HEK293 (cell line): ENCODE results near the gene MYT1.

Experiments used
- CTCF ChIA-PET: fragments of 350-600 bp; formaldehyde crosslinking; extraction: SDS; loops from one replicate; lab custom pipeline; 2021; ENCODE audit warnings: antibody characterized with exemption; lab: Yijun Ruan, JAX
- POLR2A ChIA-PET: fragments of 300-600 bp; formaldehyde crosslinking; extraction: SDS; loops from one replicate; lab custom pipeline; 2020; ENCODE audit warnings: antibody characterized with exemption, inconsistent platforms; lab: Yijun Ruan, JAX
- H3K27ac ChIP-seq: fragments of 200-500 bp; sonication (Bioruptor generic); 2 replicates; pipeline ENCODE4 v1.5.1; 2014; ENCODE audit warnings: low read depth, low read length, control low read depth, inconsistent platforms; ENCODE audit errors: extremely low read depth
- H3K36me3 ChIP-seq, 2 experiments: fragments of 200-500 bp in 1 of 2; sonication (Bioruptor generic) in 1 of 2; 1 replicate in 1 of 2; 2 replicates in 1 of 2; pipeline ENCODE4 v1.5.1; 2014 to 2017; ENCODE audit warnings: inconsistent platforms in 2 of 2, low read length in 2 of 2; ENCODE audit not compliant: control insufficient read depth in 2 of 2, insufficient read depth in 1 of 2
- H3K4me1 ChIP-seq: fragments of 200-500 bp; sonication (Bioruptor generic); 2 replicates; pipeline ENCODE4 v1.5.1; 2014; ENCODE audit warnings: mild to moderate bottlenecking, low read length, inconsistent platforms; ENCODE audit not compliant: control insufficient read depth, insufficient read depth
- H3K4me3 ChIP-seq: 2 replicates; pipeline ENCODE4 v1.5.1; 2011; ENCODE audit warnings: low read depth, mild to moderate bottlenecking, control low read depth, low read length, moderate library complexity
- H3K9me3 ChIP-seq: fragments of 200-500 bp; sonication (Bioruptor generic); 2 replicates; pipeline ENCODE4 v1.5.1; 2014; ENCODE audit warnings: low read depth, low read length, inconsistent platforms; ENCODE audit not compliant: control insufficient read depth, insufficient read depth
- FEZF1 ChIP-seq: fragments of 450-650 bp; formaldehyde crosslinking; IDR thresholded peaks from 2 replicates; pipeline ENCODE4 v1.5.1; 2016; ENCODE audit warnings: missing biosample characterization, missing genetic modification characterization
- HOXC10 ChIP-seq: sonication (generic); formaldehyde crosslinking; IDR thresholded peaks from 2 replicates; pipeline ENCODE4 v1.8.1; 2023; ENCODE audit warnings: mild to moderate bottlenecking, missing genetic modification reagents
- KLF1 ChIP-seq: fragments of 450-650 bp; formaldehyde crosslinking; IDR thresholded peaks from 2 replicates; pipeline ENCODE4 v1.5.1; 2016; ENCODE audit warnings: missing biosample characterization, missing genetic modification characterization
- KLF10 ChIP-seq: fragments of 450-650 bp; IDR thresholded peaks from 2 replicates; pipeline ENCODE4 v1.5.1; 2018; ENCODE audit warnings: missing biosample characterization, mild to moderate bottlenecking, missing genetic modification characterization
- KLF16 ChIP-seq: fragments of 450-650 bp; formaldehyde crosslinking; IDR thresholded peaks from 2 replicates; pipeline ENCODE4 v1.5.1; 2017; ENCODE audit warnings: missing biosample characterization, missing genetic modification characterization
- KLF9 ChIP-seq: fragments of 450-650 bp; formaldehyde crosslinking; IDR thresholded peaks from 2 replicates; pipeline ENCODE4 v1.5.1; 2016; ENCODE audit warnings: missing biosample characterization, missing genetic modification characterization, low read depth
- MYNN ChIP-seq: fragments of 450-650 bp; formaldehyde crosslinking; IDR thresholded peaks from 2 replicates; pipeline ENCODE4 v1.5.1; 2016; ENCODE audit warnings: missing biosample characterization, missing genetic modification characterization, borderline replicate concordance
- OSR2 ChIP-seq: fragments of 450-650 bp; formaldehyde crosslinking; IDR thresholded peaks from 2 replicates; pipeline ENCODE4 v1.5.1; 2016; ENCODE audit warnings: missing biosample characterization, missing genetic modification characterization
- ZBTB1 ChIP-seq: fragments of 450-650 bp; formaldehyde crosslinking; IDR thresholded peaks from 2 replicates; pipeline ENCODE4 v1.5.1; 2016; ENCODE audit warnings: missing biosample characterization, missing genetic modification characterization
- ZBTB48 ChIP-seq: fragments of 450-650 bp; formaldehyde crosslinking; IDR thresholded peaks from 2 replicates; pipeline ENCODE4 v1.5.1; 2016; ENCODE audit warnings: missing biosample characterization, missing genetic modification characterization
- ZBTB8A ChIP-seq: fragments of 450-650 bp; formaldehyde crosslinking; IDR thresholded peaks from 2 replicates; pipeline ENCODE4 v1.5.1; 2016; ENCODE audit warnings: missing biosample characterization, missing genetic modification characterization
- ZFP37 ChIP-seq: fragments of 450-650 bp; formaldehyde crosslinking; IDR thresholded peaks from 2 replicates; pipeline ENCODE4 v1.5.1; 2016; ENCODE audit warnings: missing biosample characterization, missing genetic modification characterization
- ZNF335 ChIP-seq: fragments of 450-650 bp; formaldehyde crosslinking; conservative IDR thresholded peaks from 2 replicates; pipeline ENCODE4 v1.5.1; 2016; ENCODE audit warnings: missing biosample characterization, missing genetic modification characterization
- ZNF530 ChIP-seq: fragments of 450-650 bp; formaldehyde crosslinking; IDR thresholded peaks from 2 replicates; pipeline ENCODE4 v1.5.1; 2016; ENCODE audit warnings: low read depth, missing biosample characterization, missing genetic modification characterization
- ZNF555 ChIP-seq: fragments of 450-650 bp; formaldehyde crosslinking; conservative IDR thresholded peaks from 2 replicates; pipeline ENCODE4 v1.5.1; 2017; ENCODE audit warnings: missing biosample characterization, mild to moderate bottlenecking, missing genetic modification characterization, inconsistent platforms
- ZNF623 ChIP-seq: fragments of 450-650 bp; formaldehyde crosslinking; IDR thresholded peaks from 2 replicates; pipeline ENCODE4 v1.5.1; 2016; ENCODE audit warnings: missing biosample characterization, missing genetic modification characterization
- ZNF664 ChIP-seq: fragments of 450-650 bp; formaldehyde crosslinking; IDR thresholded peaks from 2 replicates; pipeline ENCODE4 v1.5.1; 2016; ENCODE audit warnings: missing biosample characterization, missing genetic modification characterization
- TF ChIP-seq, protein P1 (sequence below): fragments of 450-650 bp; formaldehyde crosslinking; IDR thresholded peaks from 2 replicates; pipeline ENCODE4 v1.5.1; 2016; ENCODE audit warnings: missing biosample characterization, missing genetic modification characterization
- TF ChIP-seq, protein P2 (sequence below): fragments of 450-650 bp; formaldehyde crosslinking; IDR thresholded peaks from 2 replicates; pipeline ENCODE4 v1.5.1; 2017; ENCODE audit warnings: missing biosample characterization, missing genetic modification characterization
- TF ChIP-seq, protein P3 (sequence below): fragments of 450-650 bp; formaldehyde crosslinking; IDR thresholded peaks from 2 replicates; pipeline ENCODE4 v1.5.1; 2016; ENCODE audit warnings: missing biosample characterization, missing genetic modification characterization
- TF ChIP-seq, protein P4 (sequence below): fragments of 450-650 bp; formaldehyde crosslinking; optimal IDR thresholded peaks from 2 replicates; pipeline ENCODE3; 2016; ENCODE audit warnings: missing biosample characterization, mild to moderate bottlenecking, missing genetic modification characterization
- TF ChIP-seq, protein P5 (sequence below): fragments of 450-650 bp; formaldehyde crosslinking; IDR thresholded peaks from 2 replicates; pipeline ENCODE4 v1.5.1; 2016; ENCODE audit warnings: missing biosample characterization, missing genetic modification characterization, low read depth
- TF ChIP-seq, protein P6 (sequence below): fragments of 450-650 bp; formaldehyde crosslinking; IDR thresholded peaks from 2 replicates; pipeline ENCODE4 v1.5.1; 2016; ENCODE audit warnings: missing biosample characterization, missing genetic modification characterization

The MYT1 gene

DNA sequence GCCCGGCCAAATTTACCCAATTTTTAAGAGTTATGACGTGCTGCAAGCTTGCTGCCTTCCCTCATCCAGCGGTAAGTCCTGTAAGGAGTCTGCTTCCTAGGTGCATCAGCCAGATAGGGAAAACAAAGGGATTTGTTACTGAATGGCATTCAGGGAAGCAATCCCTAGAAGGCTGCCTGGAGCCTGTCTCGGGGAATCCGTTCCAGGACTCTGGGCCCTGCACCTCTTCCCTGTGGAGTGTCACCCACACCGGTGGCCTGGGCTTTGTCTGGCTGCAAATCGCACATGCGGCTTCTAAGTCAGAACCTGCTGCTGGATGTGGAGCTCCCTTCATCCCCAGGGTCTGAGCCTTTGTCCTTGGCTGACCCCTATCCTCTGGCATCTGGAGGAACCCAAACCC, 7.0 kb downstream of the MYT1 start:
- Histone ChIP-seq H3K9me3 (no peaks in the 10 kb centered on the region), H3K27ac (no peak overlapping the region), H3K36me3 (no peaks in the 10 kb centered on the region), H3K4me3 (no peak overlapping the region), H3K4me1 (no peaks in the 10 kb centered on the region)
- TF ChIP-seq ZBTB1 (tag by site-specific recombination): no peak
- no peak for TF ChIP-seq KLF16 (tag by site-specific recombination)
- no peak for TF ChIP-seq ZNF664
- TF ChIP-seq ZNF335: no peak
- TF ChIP-seq, protein P1, sequence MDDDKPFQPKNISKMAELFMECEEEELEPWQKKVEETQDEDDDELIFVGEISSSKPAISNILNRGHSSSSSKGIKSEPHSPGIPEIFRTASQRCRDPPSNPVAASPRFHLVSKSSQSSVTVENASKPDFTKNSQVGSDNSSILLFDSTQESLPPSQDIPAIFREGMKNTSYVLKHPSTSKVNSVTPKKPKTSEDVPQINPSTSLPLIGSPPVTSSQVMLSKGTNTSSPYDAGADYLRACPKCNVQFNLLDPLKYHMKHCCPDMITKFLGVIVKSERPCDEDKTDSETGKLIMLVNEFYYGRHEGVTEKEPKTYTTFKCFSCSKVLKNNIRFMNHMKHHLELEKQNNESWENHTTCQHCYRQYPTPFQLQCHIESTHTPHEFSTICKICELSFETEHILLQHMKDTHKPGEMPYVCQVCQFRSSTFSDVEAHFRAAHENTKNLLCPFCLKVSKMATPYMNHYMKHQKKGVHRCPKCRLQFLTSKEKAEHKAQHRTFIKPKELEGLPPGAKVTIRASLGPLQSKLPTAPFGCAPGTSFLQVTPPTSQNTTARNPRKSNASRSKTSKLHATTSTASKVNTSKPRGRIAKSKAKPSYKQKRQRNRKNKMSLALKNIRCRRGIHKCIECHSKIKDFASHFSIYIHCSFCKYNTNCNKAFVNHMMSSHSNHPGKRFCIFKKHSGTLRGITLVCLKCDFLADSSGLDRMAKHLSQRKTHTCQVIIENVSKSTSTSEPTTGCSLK (tag by site-specific recombination): no peak
- TF ChIP-seq ZNF623 (tag by site-specific recombination): no peak
- TF ChIP-seq ZBTB8A (tag by site-specific recombination): no peak
- no peak for TF ChIP-seq MYNN (tag by site-specific recombination)
- TF ChIP-seq OSR2 (tag by site-specific recombination): no peak
- TF ChIP-seq, protein P2, sequence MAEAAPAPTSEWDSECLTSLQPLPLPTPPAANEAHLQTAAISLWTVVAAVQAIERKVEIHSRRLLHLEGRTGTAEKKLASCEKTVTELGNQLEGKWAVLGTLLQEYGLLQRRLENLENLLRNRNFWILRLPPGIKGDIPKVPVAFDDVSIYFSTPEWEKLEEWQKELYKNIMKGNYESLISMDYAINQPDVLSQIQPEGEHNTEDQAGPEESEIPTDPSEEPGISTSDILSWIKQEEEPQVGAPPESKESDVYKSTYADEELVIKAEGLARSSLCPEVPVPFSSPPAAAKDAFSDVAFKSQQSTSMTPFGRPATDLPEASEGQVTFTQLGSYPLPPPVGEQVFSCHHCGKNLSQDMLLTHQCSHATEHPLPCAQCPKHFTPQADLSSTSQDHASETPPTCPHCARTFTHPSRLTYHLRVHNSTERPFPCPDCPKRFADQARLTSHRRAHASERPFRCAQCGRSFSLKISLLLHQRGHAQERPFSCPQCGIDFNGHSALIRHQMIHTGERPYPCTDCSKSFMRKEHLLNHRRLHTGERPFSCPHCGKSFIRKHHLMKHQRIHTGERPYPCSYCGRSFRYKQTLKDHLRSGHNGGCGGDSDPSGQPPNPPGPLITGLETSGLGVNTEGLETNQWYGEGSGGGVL (tag by site-specific recombination): no peak
- TF ChIP-seq, protein P3, sequence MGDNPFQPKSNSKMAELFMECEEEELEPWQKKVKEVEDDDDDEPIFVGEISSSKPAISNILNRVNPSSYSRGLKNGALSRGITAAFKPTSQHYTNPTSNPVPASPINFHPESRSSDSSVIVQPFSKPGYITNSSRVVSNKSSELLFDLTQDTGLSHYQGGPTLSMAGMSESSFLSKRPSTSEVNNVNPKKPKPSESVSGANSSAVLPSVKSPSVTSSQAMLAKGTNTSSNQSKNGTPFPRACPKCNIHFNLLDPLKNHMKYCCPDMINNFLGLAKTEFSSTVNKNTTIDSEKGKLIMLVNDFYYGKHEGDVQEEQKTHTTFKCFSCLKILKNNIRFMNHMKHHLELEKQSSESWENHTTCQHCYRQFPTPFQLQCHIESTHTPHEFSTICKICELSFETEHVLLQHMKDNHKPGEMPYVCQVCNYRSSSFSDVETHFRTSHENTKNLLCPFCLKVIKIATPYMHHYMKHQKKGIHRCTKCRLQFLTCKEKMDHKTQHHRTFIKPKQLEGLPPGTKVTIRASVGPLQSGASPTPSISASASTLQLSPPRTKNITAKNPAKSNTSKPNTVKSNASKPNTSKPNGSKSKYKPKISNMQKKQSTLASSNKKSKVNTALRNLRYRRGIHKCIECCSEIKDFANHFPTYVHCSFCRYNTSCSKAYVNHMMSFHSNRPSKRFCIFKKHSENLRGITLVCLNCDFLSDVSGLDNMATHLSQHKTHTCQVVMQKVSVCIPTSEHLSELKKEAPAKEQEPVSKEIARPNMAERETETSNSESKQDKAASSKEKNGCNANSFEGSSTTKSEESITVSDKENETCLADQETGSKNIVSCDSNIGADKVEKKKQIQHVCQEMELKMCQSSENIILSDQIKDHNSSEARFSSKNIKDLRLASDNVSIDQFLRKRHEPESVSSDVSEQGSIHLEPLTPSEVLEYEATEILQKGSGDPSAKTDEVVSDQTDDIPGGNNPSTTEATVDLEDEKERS (tag by site-specific recombination): no peak
- TF ChIP-seq, protein P4, sequence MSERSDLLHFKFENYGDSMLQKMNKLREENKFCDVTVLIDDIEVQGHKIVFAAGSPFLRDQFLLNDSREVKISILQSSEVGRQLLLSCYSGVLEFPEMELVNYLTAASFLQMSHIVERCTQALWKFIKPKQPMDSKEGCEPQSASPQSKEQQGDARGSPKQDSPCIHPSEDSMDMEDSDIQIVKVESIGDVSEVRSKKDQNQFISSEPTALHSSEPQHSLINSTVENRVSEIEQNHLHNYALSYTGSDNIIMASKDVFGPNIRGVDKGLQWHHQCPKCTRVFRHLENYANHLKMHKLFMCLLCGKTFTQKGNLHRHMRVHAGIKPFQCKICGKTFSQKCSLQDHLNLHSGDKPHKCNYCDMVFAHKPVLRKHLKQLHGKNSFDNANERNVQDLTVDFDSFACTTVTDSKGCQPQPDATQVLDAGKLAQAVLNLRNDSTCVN (tag by site-specific recombination): no peak
- TF ChIP-seq ZBTB48 (tag by site-specific recombination): no peak
- no peak for TF ChIP-seq KLF1
- TF ChIP-seq, protein P5, sequence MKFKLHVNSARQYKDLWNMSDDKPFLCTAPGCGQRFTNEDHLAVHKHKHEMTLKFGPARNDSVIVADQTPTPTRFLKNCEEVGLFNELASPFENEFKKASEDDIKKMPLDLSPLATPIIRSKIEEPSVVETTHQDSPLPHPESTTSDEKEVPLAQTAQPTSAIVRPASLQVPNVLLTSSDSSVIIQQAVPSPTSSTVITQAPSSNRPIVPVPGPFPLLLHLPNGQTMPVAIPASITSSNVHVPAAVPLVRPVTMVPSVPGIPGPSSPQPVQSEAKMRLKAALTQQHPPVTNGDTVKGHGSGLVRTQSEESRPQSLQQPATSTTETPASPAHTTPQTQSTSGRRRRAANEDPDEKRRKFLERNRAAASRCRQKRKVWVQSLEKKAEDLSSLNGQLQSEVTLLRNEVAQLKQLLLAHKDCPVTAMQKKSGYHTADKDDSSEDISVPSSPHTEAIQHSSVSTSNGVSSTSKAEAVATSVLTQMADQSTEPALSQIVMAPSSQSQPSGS (tag by site-specific recombination): no peak
- TF ChIP-seq ZFP37 (tag by site-specific recombination): no peak
- no peak for TF ChIP-seq ZNF530
- POLR2A ChIA-PET: no interaction called here
- CTCF ChIA-PET: no interaction called here

DNA sequence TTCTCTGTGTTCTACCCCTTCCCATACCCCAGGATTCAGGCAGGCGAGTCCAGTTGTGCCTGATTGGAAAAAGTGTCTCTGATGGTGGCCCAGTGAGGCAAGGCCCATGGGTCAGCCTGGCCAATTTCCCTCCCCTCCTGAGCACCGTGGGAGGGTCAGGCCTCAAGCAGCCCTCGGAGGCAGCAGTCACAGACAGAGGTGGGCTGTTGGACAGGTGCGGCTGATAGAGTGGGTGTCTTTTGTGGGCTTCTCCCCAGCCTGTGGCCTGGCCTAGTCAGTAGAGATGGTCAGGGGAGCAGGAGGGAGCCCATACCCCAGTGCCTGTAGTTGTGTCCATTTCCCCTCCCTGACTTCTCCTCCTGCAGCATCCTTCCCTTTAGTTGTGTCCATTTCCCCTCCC, 8.9 kb downstream of the MYT1 start:
- Histone ChIP-seq H3K36me3 (no peaks in the 10 kb centered on the region), H3K9me3 (no peaks in the 10 kb centered on the region), H3K4me3 (no peak overlapping the region), H3K4me1 (no peaks in the 10 kb centered on the region), H3K27ac (no peak overlapping the region)
- POLR2A ChIA-PET: no interaction called here
- CTCF ChIA-PET: no interaction called here
- TF ChIP-seq KLF10 (tag by site-specific recombination) (no peak), OSR2 (tag by site-specific recombination) (no peak), ZNF555 (tag by site-specific recombination) (no peak), FEZF1 (tag by site-specific recombination) (no peak), HOXC10 (no peak), KLF9 (tag by site-specific recombination) (no peak)
- TF ChIP-seq, protein P6, sequence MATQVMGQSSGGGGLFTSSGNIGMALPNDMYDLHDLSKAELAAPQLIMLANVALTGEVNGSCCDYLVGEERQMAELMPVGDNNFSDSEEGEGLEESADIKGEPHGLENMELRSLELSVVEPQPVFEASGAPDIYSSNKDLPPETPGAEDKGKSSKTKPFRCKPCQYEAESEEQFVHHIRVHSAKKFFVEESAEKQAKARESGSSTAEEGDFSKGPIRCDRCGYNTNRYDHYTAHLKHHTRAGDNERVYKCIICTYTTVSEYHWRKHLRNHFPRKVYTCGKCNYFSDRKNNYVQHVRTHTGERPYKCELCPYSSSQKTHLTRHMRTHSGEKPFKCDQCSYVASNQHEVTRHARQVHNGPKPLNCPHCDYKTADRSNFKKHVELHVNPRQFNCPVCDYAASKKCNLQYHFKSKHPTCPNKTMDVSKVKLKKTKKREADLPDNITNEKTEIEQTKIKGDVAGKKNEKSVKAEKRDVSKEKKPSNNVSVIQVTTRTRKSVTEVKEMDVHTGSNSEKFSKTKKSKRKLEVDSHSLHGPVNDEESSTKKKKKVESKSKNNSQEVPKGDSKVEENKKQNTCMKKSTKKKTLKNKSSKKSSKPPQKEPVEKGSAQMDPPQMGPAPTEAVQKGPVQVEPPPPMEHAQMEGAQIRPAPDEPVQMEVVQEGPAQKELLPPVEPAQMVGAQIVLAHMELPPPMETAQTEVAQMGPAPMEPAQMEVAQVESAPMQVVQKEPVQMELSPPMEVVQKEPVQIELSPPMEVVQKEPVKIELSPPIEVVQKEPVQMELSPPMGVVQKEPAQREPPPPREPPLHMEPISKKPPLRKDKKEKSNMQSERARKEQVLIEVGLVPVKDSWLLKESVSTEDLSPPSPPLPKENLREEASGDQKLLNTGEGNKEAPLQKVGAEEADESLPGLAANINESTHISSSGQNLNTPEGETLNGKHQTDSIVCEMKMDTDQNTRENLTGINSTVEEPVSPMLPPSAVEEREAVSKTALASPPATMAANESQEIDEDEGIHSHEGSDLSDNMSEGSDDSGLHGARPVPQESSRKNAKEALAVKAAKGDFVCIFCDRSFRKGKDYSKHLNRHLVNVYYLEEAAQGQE (tag by site-specific recombination): no peak
